ENCODE results near the gene RTEL1.

Gene RTEL1

DNA sequence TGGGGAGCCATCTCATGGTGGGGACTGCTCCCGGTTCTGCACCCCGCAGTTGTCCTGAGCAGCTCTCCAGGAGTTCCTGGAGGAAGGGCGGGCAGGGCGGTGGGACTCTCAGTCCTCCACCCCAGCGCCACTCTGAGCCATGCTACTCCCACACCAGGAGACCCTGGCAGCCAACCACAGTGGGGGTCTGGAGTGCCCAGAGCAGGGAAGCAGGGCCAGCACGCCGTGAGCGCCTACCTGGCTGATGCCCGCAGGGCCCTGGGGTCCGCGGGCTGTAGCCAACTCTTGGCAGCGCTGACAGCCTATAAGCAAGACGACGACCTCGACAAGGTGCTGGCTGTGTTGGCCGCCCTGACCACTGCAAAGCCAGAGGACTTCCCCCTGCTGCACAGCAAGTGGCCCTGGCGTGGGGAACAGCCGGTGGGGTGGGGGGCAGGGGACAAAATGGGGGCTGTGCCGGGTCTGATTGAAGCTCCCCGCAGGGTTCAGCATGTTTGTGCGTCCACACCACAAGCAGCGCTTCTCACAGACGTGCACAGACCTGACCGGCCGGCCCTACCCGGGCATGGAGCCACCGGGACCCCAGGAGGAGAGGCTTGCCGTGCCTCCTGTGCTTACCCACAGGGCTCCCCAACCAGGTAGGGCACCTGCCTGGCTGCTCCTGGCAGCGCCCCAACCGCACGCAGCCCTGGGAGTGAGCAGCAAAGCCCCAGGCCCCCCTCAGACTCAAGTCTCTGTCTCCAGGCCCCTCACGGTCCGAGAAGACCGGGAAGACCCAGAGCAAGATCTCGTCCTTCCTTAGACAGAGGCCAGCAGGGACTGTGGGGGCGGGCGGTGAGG lies 36.7 kb downstream of the RTEL1 start:
- in situ Hi-C loops (cut with HindIII; ENCODE audit: low pct_ligation_motif_present, low pct_unique_long_range_greater_than_20kb, low sequenced_read_pairs) = no loop called here
- DNase-seq = no peak

- in situ Hi-C loops (cut with HindIII; ENCODE audit: low pct_ligation_motif_present, low pct_unique_long_range_greater_than_20kb, low sequenced_read_pairs) = no loop called here
- no peak for DNase-seq
These were observed 37.6 kb downstream of the RTEL1 start for GRCh38 chr20:63695424-63696305.

DNA sequence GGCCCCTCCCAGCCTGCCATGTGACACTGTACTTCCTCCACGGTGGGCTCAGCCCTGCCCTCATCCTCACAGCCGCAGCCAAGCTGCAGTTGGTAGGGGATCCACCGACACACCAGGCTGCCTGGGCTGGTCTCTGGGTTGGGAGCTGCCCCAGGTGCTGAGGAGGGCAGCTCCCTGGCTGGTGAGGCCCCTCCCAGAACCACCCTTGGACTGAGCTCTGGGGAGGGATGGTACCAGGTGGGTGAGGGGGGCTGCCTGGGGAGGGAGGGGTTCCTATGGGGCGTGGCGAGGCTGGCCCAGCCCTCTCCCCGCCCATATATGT lies 38.2 kb downstream of the RTEL1 start:
- in situ Hi-C loops (cut with HindIII; ENCODE audit: low pct_ligation_motif_present, low pct_unique_long_range_greater_than_20kb, low sequenced_read_pairs) = no loop called here

GRCh38 chr20:63696628-63697356 lies 38.7 kb downstream of the RTEL1 start, which contains the start of gene TNFRSF6B:
TSS of gene TNFRSF6B (plus strand) at chr20:63696652. CDS start at chr20:63696768, 116 bp downstream.
- no peak for DNase-seq
- in situ Hi-C loops (cut with HindIII; ENCODE audit: low pct_ligation_motif_present, low pct_unique_long_range_greater_than_20kb, low sequenced_read_pairs) = no loop called here

More for the DNA sequence above, 38.2 kb downstream of the RTEL1 start:
- DNase-seq = peak; percentile 66

- in situ Hi-C loops (cut with HindIII; ENCODE audit: low pct_ligation_motif_present, low pct_unique_long_range_greater_than_20kb, low sequenced_read_pairs) = no loop called here
- DNase-seq = peak; percentile 22
These were observed 39.3 kb downstream of the RTEL1 start for GRCh38 chr20:63697357-63697867.

DNA sequence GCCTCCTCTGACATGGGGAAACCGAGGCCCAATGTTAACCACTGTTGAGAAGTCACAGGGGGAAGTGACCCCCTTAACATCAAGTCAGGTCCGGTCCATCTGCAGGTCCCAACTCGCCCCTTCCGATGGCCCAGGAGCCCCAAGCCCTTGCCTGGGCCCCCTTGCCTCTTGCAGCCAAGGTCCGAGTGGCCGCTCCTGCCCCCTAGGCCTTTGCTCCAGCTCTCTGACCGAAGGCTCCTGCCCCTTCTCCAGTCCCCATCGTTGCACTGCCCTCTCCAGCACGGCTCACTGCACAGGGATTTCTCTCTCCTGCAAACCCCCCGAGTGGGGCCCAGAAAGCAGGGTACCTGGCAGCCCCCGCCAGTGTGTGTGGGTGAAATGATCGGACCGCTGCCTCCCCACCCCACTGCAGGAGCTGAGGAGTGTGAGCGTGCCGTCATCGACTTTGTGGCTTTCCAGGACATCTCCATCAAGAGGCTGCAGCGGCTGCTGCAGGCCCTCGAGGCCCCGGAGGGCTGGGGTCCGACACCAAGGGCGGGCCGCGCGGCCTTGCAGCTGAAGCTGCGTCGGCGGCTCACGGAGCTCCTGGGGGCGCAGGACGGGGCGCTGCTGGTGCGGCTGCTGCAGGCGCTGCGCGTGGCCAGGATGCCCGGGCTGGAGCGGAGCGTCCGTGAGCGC lies 39.9 kb downstream of the RTEL1 start:
- peak; percentile 27 for DNase-seq
- in situ Hi-C loops (cut with HindIII; ENCODE audit: low pct_ligation_motif_present, low pct_unique_long_range_greater_than_20kb, low sequenced_read_pairs) = no loop called here

- DNase-seq = peak; percentile 82
- in situ Hi-C loops (cut with HindIII; ENCODE audit: low pct_ligation_motif_present, low pct_unique_long_range_greater_than_20kb, low sequenced_read_pairs) = no loop called here
These were observed 40.8 kb downstream of the RTEL1 start for GRCh38 chr20:63698739-63699465.

DNA sequence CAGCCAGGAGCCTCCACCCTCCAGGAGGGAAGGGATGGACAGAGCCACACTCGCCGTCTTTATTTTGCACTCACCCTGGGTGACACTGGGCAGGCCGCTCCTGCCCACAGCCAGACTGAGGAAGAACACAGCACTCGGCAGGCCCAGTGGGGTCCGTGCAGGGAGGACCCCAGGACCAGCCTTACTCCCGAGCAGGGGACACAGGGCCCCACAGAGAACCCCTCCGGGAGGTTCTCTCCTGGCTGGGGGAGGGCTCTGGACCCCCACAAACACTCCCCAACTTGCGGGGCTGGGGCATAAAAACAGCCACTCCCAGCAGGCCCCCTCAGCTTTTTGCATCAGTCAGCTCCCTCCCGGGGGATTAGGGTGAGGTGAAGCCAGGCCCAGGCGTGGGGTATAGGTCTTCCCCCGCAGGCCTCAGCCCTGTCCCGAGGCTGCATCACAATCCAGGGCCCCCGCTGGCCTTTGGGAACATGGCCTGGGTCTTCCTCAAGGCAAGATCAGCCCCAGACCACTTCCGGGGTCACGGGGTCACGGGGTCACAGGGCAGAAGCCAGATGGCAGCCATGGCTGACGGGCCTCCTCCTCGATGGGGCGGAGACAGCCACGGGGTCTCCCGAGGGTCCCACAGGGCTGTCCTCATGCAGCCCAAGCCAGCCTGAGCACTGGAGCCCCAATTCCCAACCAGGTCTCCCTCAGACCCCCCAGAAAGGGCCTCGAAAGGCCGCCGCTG lies 41.5 kb downstream of the RTEL1 start:
- in situ Hi-C loops (cut with HindIII; ENCODE audit: low pct_ligation_motif_present, low pct_unique_long_range_greater_than_20kb, low sequenced_read_pairs) = no loop called here
- DNase-seq = no peak

DNA sequence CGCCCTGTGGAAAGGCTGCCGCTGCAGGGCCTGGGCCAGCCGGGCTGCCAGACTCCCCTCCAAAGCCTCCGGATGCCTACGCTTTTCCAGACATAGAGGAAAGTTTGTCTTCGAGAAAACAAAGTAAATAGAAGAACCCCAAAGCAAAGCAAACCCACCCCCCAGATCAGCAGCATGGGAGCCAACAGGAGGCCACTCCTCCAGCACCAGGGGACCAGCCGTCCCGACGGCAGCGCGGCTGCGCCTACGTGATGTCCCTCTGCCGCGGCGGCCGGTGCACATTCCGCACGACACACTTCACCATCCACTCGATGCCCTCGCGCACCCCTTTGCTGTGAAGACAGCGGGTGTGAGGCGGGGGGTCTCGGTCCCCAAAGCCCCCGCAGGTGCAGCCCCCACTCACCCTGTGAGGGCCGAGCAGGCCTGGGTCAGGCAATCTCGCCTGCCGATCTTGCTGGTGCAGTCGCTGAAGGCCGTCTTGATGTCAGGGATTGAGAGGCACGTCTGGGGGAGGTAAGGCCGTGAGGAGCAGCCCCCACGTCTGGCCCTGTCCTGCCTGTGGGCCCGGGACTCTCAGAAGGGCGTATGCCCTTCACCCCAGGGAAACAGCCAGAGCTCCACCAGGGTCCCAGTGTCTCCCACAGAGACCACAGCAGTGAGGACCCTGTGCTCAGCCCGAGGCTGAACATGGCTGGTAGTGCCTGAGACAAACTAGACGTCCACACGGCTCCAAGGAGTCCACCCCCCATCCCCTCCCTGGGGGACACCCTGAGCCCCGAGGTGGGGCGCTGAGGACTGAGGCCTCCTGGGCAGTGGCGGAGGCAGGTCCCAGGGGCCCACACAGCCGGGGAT lies 42.3 kb downstream of the RTEL1 start:
- no peak for DNase-seq
- in situ Hi-C loops (cut with HindIII; ENCODE audit: low pct_ligation_motif_present, low pct_unique_long_range_greater_than_20kb, low sequenced_read_pairs) = no loop called here

- no peak for DNase-seq
- in situ Hi-C loops (cut with HindIII; ENCODE audit: low pct_ligation_motif_present, low pct_unique_long_range_greater_than_20kb, low sequenced_read_pairs) = no loop called here
These were observed 42.9 kb downstream of the RTEL1 start for GRCh38 chr20:63701051-63701328.

DNA sequence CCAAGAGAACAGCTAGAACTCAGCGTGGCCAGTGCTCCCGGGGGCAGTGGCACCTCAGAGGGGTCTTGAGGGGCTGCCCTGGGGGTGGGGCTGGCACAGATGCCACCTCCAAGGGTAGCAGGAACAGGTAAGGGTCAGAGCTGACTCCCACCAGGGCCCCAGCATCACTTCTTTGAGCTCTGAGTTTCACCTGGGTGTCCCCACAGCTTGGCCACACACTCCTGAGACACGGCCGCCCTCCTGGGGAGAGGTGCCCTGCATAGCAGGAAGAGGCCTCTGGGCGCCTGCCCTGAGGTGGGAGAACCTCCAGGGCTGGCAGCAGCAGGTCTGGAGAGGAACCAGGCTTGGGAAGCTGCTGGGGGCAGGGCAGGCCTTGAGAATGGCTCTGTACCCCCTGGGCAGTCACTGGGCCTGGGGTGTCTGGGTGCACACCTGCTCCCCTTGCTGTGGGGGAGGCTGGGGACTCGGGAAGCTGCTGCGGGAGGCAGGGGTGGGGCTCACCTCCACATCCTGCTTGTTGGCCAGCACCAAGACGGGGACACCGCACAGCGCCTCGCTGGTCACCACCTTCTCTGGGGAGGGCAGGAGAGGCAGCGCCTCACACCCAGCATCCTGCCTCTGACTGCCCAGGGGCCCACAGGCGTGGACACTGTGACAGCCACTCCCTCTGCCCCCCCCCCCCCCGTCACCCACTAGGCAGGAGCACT lies 43.4 kb downstream of the RTEL1 start:
- in situ Hi-C loops (cut with HindIII; ENCODE audit: low pct_ligation_motif_present, low pct_unique_long_range_greater_than_20kb, low sequenced_read_pairs) = no loop called here

GRCh38 chr20:63702036-63702665 lies 44.0 kb downstream of the RTEL1 start:
- DNase-seq = no peak
- in situ Hi-C loops (cut with HindIII; ENCODE audit: low pct_ligation_motif_present, low pct_unique_long_range_greater_than_20kb, low sequenced_read_pairs) = no loop called here

More for the DNA sequence above, 43.4 kb downstream of the RTEL1 start:
- no peak for DNase-seq

DNA sequence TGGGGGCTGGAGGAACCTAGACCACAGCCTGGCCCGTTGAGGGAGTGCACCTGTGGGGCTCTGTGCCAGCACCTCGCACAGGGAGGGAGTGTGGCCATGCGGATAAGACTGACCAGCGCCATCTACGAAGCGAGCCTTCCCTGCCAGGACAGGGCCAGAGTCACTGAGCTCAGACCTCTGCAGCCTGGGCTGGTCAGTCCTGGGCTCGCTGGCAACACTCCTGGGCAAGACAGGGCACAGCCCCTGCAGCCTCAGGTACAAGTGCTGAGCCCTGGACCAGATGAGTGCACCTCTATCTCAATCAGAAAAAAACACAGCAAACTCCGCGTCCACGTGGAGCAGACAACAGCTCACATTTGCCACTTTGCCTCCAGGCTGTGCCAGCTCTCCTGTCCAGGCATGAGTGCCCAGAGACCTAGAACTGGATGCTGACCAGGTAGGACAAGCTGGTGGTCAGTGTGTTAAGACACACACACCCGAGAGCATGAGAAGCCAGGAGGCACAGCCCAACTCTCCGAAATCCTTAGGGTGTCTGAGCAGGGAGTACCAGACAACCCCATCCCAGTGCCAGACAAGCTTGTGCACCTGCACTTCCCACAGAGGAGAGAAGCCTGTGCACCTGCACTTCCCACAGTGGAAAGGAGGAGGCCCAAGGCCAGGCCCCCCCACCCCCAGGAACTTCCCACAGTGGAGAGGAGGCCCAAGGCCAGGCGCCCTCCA lies 44.8 kb downstream of the RTEL1 start:
- in situ Hi-C loops (cut with HindIII; ENCODE audit: low pct_ligation_motif_present, low pct_unique_long_range_greater_than_20kb, low sequenced_read_pairs) = no loop called here
- no peak for DNase-seq

GRCh38 chr20:63703471-63703975 lies 45.4 kb downstream of the RTEL1 start:
- DNase-seq = no peak
- in situ Hi-C loops (cut with HindIII; ENCODE audit: low pct_ligation_motif_present, low pct_unique_long_range_greater_than_20kb, low sequenced_read_pairs) = no loop called here
